ENCODE data around the gene MMP14.
"Not testable (repeated sequence)": the region's sequence is repeated elsewhere in the genome, so short reads cannot be mapped to it uniquely, and the experiment has no call there.

MMP14 gene

DNA sequence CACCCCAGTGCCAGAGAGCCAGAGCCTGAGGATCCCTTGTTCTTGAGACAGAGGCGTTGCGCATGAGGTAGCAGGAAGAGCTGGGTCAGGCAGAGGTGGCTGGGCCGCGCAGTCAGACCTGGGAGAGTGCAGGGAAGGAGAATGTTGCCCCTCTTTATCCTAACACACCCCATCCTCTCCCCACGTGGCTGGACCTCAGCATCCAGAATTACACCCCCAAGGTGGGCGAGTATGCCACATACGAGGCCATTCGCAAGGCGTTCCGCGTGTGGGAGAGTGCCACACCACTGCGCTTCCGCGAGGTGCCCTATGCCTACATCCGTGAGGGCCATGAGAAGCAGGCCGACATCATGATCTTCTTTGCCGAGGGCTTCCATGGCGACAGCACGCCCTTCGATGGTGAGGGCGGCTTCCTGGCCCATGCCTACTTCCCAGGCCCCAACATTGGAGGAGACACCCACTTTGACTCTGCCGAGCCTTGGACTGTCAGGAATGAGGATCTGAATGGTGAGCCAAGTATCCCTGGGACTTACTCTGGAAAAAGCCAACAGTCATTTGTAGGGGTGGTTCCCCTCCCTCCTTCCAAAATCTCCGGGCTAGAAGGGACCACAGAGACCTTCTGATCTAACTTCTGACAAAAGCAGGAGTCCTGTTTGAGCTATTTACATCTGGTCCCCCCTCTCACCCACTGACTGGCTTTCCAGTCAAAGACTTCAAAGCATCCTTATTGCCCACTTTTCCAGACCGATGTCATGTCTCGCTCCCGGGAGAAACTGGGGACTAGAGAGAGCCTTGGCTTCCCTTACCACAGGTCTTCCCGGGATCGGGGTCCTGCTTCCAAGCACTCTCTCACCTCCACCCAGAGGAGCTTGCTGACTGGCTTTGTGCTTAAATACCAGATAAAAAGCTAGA, 6.1 kb downstream of the MMP14 start:
- DNase-seq = no peak

DNA sequence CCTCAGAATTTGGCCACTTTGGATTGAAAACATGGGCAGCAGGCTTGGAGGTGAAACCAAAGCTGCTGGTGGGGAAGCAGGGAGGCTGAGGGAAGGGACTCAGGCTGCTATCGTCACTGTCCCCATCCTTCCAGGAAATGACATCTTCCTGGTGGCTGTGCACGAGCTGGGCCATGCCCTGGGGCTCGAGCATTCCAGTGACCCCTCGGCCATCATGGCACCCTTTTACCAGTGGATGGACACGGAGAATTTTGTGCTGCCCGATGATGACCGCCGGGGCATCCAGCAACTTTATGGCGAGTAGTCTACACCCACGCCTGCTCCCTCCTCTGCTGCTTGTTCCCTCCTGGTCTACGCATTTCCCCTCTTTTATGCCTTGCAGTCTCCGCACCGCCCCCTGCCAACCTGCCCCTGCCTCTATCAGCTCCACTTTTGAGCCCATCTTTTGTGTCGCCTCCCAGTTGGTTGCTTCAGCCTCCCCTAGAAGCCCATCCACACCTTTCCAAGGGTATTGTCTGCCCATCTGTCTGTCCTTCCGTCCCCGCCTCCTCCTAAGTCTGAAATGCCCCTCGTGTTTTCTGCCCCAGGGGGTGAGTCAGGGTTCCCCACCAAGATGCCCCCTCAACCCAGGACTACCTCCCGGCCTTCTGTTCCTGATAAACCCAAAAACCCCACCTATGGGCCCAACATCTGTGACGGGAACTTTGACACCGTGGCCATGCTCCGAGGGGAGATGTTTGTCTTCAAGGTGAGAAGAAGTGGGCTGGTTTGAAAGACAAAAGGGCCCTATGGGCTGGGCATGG, 6.9 kb downstream of the MMP14 start:
- DNase-seq = no peak

DNA sequence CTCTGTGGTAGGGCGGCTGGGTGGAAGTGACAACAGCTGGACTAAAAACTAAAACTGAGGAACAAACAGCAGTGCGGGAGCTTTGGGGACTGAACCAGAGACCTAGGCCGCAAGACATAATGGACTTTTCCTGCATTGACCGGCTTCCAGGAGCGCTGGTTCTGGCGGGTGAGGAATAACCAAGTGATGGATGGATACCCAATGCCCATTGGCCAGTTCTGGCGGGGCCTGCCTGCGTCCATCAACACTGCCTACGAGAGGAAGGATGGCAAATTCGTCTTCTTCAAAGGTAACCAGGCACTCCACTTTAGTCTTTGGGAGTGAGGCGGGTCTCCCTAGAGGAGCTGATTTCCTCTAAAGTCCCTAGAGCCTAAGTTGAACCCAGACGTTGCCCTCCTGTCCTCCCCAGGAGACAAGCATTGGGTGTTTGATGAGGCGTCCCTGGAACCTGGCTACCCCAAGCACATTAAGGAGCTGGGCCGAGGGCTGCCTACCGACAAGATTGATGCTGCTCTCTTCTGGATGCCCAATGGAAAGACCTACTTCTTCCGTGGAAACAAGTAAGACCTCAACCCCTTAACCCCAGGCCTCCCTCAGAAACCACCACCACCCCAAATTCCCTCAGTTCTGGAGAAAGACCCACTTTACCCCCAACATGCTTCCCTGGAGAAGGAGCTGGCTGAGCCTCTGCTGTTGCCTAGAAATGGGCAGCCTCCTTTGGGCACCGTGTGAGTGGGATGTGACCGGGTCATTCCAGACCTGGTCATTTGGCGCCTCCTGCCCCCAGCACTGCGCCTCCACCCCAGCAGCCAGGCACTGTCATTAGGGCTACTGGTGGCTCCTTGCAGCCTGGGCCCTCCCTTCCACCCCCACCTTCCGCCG, 8.1 kb downstream of the MMP14 start:
- no peak for DNase-seq

DNA sequence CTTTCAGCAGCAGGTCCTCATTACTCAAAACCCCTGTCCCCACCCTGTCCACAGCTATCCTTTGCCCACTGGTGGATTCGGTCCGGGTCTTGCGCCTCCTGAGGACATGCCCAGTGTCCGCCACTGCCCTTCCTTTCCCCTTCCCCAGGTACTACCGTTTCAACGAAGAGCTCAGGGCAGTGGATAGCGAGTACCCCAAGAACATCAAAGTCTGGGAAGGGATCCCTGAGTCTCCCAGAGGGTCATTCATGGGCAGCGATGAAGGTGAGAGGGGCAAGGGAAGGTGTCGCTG, 8.7 kb downstream of the MMP14 start:
- no peak for DNase-seq

- DNase-seq = no peak
These were observed 9.6 kb downstream of the MMP14 start for GRCh38 chr14:22845821-22846625.

DNA sequence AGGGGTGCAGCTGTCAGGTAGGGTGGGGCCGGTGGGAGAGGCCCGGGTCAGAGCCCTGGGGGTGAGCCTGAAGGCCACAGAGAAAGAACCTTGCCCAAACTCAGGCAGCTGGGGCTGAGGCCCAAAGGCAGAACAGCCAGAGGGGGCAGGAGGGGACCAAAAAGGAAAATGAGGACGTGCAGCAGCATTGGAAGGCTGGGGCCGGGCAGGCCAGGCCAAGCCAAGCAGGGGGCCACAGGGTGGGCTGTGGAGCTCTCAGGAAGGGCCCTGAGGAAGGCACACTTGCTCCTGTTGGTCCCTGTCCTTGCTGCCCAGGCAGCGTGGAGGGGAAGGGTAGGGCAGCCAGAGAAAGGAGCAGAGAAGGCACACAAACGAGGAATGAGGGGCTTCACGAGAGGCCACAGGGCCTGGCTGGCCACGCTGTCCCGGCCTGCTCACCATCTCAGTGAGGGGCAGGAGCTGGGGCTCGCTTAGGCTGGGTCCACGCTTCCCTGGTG, 10.5 kb downstream of the MMP14 start:
- no peak for DNase-seq

DNA sequence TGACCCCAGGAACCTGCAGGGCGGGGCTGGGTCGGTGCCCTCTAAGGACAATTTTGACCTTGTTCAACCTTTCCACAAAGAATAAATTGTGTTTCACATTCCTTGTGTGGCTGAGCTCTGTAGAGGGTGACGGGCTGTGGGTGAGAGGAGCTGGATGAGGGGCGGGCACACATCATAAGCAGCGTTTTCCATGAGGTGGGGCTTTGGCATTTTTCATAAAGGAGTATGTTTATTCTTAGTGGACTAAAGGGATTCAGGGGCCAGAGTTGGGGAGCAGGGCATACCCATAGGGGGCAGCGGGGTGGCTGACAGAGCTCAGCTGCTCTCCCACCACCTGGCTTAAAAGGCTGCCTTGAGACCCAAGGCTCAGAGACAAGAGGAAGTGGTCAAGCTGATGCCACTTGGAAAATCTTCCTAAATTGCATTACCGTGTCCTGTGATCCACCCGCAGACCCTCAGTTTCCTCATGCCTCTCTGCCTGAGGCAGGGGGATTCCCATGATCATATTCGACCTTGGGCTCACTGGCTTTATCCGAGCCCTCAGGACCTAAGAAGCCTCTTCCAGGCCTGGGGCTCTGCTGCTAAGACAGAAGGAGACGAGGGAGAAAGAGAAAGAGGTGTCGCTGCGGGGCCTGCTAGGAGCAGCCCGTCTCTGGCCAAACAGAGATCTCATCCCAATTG, 11.4 kb downstream of the MMP14 start:
- no peak for DNase-seq

GRCh38 chr14:22848351-22849164, 12.2 kb downstream of the MMP14 start:
- peak; percentile 58 for DNase-seq

DNA sequence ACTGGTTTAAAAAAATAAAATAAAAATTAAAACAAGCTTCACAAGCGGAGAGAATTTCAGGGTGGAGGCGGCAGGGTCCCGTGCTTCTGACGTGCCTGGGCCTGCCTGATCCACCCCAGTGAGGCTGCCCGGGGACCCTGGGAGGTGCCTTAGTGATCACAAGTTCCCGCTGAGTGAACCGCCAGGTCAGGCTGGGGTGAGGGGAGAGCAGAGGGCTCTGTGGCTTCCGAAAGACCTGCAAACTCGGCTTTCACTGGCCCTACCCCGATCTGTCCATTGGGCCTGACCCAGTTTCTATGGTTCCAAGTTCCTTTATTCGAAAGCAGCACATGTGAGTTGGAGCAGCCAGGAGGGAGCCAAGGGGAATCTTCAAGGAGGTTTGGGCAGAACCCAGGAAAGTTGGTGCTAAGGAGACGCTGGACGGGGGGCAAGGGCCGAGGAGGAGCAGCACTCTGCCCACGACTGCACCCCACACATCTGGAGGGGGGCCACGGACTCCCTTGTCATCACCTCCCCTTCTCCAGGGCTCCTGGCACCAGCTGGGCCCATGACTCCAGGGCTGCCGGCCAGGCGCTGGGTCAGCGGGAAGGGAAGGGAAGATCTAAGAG, 12.9 kb downstream of the MMP14 start:
- DNase-seq = no peak

DNA sequence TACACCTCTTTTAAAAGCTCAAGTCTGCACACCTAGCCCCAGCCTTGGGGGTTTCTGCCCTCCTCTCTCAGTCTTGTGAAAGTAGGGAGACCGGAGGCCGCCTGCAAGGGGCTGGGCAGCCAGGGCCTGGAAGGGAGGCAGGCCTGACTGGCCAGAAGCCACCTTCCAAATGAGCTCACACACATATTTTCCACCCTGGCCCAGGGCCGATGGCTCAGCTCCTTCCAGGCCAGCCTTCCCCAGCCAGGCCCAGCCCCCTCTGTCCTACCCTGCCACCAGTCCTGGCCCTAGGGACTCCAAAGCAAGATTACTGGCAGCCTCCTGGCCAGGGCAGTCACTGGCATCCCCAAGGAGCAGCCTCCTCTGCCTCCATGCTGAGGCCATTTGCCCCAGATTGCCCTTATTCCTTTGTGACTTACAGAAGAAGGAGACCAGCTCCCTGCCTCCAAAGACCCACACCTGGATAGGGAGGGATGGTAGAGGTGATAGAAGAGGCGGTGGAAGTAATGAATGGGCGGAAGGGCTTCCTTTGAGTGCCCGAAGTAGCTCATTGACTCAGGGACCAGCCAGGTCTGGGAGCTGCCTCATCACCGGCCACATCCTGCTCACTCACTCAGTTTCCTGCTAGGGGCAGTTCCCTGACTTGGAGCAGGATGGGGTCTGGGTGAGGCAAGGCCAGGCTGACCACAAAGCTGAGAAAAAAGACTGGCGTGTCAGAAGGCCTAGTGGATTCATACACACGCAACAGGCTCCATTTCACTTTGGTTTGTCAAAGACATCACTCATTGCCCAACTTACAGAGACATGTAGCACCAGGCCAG, 14.8 kb downstream of the MMP14 start:
- DNase-seq = no peak

- DNase-seq = not testable (repeated sequence)
These were observed 15.8 kb downstream of the MMP14 start for GRCh38 chr14:22852178-22852577.

DNA sequence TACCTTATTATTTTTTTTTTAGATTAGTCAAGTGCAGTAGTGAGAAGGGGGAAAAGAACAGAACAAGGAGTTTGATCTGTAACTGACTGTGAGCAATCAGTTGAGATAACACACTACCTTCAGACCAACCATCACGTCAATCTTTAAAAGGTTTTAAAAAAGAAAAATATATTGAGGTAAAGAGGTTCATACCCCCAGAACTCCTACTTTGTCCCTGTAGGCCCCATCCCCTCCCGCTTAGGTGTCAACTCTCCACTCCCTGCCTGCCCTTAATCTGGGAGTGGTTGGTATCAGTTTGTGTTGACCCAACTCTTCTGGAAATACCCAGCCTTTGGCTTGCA, 16.2 kb downstream of the MMP14 start:
- DNase-seq = no peak

DNA sequence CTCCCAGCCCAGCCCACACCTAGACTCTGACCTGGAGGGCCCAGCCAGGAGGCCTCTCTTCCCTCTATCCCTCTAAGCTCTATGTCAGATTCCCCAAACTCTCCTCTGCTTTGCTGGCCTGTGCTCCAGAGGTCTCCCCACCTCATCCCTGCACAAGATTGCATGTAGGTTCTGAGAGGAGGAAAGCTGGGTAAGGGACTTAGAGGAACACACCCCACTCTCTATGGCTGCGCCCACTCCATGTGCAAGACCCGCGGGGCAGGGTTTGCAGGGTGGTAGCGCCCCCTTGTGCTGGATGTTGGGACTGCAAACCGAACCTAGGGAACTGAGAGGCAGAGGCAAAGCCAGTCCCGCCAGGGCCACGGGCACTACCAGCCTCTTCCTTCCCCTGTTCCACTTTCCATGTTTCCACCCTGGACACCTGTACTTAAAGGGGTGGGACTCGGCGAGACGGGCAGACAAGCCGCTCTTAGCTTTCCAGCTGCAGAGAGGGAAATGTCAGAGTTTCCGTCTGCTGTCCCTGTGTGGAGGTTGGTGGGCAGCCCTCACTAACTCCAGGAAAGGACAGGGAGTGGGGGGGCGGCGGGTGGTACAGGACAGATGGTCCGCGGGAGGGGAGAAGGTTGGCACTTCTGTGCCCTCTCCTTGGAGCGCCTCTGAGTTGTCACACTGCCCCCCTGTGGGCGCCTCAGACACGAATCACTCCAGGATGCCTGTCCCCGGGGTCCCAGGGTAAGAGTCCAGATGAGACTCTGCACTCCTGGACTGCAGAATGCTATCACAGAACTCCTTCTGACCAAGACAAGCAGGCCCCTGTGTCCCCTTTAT, 16.8 kb downstream of the MMP14 start:
- DNase-seq = peak; percentile 85

DNA sequence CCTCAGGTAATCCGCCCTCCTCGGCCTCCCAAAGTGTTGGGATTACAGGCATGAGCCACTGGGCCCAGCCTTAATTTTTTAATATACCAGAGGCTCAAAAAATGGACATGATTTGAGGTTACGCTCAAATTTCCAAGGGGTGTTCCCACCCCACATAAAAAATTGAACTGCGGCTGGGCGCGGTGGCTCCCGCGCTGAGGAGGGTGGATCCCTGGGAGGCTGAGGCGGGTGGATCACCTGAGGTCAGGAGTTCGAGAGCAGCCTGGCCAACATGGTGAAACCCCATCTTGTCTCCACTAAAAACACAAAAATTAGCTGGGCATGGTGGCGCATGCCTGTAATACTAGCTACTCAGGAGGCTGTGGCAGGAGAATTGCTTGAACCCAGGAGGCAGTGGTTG, 17.9 kb downstream of the MMP14 start:
- not testable (repeated sequence) for DNase-seq

DNA sequence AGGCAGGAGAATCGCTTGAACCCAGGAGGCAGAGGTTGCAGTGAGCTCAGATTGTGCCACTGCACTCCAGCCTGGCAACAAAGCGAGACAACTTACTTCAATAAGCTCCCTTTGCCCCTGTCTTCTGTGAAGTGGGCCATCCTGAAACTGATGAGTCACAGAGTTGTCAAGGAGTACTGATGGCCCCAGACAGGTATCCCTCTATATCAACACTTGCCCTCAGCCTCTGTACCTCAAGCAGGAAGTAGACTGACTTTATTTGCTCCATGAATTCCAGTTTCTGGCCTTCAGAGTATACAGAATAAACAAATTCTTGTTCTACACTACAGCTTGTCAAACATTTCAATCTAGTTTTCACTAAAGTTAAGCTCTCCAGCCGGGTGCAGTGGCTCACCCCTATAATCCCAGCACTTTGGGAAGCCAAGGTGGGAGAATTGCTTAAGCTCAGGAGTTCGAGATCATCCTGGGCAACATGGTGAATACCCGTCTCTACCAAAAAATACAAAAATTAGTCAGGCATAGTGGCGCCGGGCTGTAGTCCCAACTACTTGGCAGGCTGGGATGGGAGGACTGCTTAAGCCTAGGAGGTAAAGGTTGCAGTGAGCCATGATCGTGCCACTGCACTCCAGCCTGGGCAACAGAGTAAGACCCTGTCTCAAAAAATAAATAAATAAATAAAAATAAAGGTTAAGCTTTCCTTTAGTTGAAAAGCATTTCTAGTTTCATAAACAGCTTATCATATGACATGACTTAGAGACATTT, 18.8 kb downstream of the MMP14 start:
- DNase-seq = no peak

DNA sequence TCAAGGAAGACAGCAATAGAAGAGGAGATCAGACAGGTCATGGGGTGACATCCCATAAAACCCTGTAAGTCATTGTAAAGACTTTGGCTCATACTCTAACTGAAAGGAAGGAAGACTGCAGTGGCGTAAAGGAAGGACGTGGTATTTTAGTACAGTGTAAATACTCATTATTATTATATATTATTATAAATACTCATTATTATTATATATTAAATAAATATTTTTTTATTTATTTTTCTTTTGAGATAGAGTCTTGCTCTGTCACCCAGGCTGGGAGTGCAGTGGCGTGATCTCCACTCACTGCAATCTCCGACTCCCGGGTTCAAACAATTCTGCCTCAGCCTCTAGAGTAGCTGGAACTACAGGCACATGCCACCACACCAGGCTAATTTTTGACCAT, 20.0 kb downstream of the MMP14 start:
- DNase-seq = no peak

GRCh38 chr14:22860377-22860776, 24.0 kb downstream of the MMP14 start:
- not testable (repeated sequence) for DNase-seq

- no peak for DNase-seq
These were observed 25.3 kb downstream of the MMP14 start for GRCh38 chr14:22861651-22862050.
